ENCODE results near the gene ITGAV.

The ITGAV gene

DNA sequence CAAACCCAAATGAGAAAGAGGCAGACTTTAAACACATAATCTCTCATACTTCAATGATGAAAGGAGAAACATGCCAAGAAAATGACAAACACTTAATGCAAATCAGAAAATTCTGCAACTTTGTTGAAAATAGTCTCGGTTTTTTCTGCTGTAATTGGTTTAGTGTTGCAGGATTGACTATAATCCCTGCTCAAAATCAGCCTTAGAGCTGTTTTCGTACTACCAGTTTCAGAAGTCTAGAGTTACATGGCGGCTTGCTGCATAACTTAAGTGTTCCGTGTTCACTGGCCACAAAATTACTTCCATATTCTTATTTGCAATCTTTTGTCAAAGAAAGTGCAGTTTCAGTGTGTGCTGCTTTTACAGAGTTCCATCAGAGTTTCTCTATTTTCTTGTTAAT is 48.9 kb upstream of the ITGAV start:
- Histone ChIP-seq H3K27ac (ENCODE audit: extremely low read depth, low read depth, low read length) (no peak overlapping the region), H3K9me3 (ENCODE audit: control insufficient read depth, insufficient read depth, low read depth, low read length) (no peaks in the 10 kb centered on the region), H3K4me3 (ENCODE audit: low read depth, low read length) (no peak overlapping the region), H3K4me1 (ENCODE audit: control insufficient read depth, insufficient read depth, low read length) (peaks cover 10% of the 10 kb centered on the region; the same call in 1 of the 2 replicates), H3K36me3 (ENCODE audit: control insufficient read depth in 2 of 2, insufficient read depth in 1 of 2, low read length in 2 of 2) (no peaks in the 10 kb centered on the region)
- TF ChIP-seq EGR2 (tag by site-specific recombination; IDR thresholded peaks at IDR 0.05; ENCODE audit: low read depth) (no peak), MEIS1 (CRISPR knock-in tag; IDR thresholded peaks at IDR 0.05; ENCODE audit: borderline replicate concordance) (no peak), ZNF518A (tag by site-specific recombination; conservative IDR thresholded peaks at IDR 0.05; ENCODE audit: low read depth) (no peak), ZNF169 (tag by site-specific recombination; IDR thresholded peaks at IDR 0.05) (no peak), ZNF626 (tag by site-specific recombination; IDR thresholded peaks at IDR 0.05) (no peak), HOXD13 (CRISPR knock-in tag; IDR thresholded peaks at IDR 0.05; ENCODE audit: borderline replicate concordance) (no peak), ZNF23 (tag by site-specific recombination; IDR thresholded peaks at IDR 0.05; ENCODE audit: borderline replicate concordance) (no peak), ZNF335 (tag by site-specific recombination; conservative IDR thresholded peaks at IDR 0.05) (no peak)
- TF ChIP-seq, protein P1, sequence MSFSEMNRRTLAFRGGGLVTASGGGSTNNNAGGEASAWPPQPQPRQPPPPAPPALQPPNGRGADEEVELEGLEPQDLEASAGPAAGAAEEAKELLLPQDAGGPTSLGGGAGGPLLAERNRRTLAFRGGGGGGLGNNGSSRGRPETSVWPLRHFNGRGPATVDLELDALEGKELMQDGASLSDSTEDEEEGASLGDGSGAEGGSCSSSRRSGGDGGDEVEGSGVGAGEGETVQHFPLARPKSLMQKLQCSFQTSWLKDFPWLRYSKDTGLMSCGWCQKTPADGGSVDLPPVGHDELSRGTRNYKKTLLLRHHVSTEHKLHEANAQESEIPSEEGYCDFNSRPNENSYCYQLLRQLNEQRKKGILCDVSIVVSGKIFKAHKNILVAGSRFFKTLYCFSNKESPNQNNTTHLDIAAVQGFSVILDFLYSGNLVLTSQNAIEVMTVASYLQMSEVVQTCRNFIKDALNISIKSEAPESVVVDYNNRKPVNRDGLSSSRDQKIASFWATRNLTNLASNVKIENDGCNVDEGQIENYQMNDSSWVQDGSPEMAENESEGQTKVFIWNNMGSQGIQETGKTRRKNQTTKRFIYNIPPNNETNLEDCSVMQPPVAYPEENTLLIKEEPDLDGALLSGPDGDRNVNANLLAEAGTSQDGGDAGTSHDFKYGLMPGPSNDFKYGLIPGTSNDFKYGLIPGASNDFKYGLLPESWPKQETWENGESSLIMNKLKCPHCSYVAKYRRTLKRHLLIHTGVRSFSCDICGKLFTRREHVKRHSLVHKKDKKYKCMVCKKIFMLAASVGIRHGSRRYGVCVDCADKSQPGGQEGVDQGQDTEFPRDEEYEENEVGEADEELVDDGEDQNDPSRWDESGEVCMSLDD (tag by site-specific recombination; IDR thresholded peaks at IDR 0.05): no peak
- ChIA-PET POLR2A (interaction anchor here (1.7 kb wide), 1 partner anchor 49 kb away, joined by 6 read pairs; the partner anchor contains the start of gene ITGAV), CTCF (interaction anchor here (0.6 to 1.1 kb wide), 2 partner anchors 49 to 67 kb away, joined by 3 read pairs; no protein-coding TSS in a partner anchor)

GRCh38 chr2:186542002-186542401 is 47.9 kb upstream of the ITGAV start:
- POLR2A ChIA-PET: interaction anchor here (1.7 kb wide), 1 partner anchor 48 kb away, joined by 6 read pairs; the partner anchor contains the start of gene ITGAV
- Histone ChIP-seq H3K36me3 (ENCODE audit: control insufficient read depth in 2 of 2, insufficient read depth in 1 of 2, low read length in 2 of 2) (no peaks in the 10 kb centered on the region), H3K9me3 (ENCODE audit: control insufficient read depth, insufficient read depth, low read depth, low read length) (no peaks in the 10 kb centered on the region), H3K27ac (ENCODE audit: extremely low read depth, low read depth, low read length) (no peak overlapping the region), H3K4me1 (ENCODE audit: control insufficient read depth, insufficient read depth, low read length) (peaks cover 10% of the 10 kb centered on the region; the same call in 1 of the 2 replicates), H3K4me3 (ENCODE audit: low read depth, low read length) (no peak overlapping the region)
- TF ChIP-seq ZNF530 (tag by site-specific recombination; IDR thresholded peaks at IDR 0.05; ENCODE audit: low read depth): no peak
- no peak for TF ChIP-seq ZNF266 (tag by site-specific recombination; IDR thresholded peaks at IDR 0.05; ENCODE audit: low read depth)
- TF ChIP-seq ZNF426 (tag by site-specific recombination; IDR thresholded peaks at IDR 0.05): no peak
- TF ChIP-seq, protein P2, sequence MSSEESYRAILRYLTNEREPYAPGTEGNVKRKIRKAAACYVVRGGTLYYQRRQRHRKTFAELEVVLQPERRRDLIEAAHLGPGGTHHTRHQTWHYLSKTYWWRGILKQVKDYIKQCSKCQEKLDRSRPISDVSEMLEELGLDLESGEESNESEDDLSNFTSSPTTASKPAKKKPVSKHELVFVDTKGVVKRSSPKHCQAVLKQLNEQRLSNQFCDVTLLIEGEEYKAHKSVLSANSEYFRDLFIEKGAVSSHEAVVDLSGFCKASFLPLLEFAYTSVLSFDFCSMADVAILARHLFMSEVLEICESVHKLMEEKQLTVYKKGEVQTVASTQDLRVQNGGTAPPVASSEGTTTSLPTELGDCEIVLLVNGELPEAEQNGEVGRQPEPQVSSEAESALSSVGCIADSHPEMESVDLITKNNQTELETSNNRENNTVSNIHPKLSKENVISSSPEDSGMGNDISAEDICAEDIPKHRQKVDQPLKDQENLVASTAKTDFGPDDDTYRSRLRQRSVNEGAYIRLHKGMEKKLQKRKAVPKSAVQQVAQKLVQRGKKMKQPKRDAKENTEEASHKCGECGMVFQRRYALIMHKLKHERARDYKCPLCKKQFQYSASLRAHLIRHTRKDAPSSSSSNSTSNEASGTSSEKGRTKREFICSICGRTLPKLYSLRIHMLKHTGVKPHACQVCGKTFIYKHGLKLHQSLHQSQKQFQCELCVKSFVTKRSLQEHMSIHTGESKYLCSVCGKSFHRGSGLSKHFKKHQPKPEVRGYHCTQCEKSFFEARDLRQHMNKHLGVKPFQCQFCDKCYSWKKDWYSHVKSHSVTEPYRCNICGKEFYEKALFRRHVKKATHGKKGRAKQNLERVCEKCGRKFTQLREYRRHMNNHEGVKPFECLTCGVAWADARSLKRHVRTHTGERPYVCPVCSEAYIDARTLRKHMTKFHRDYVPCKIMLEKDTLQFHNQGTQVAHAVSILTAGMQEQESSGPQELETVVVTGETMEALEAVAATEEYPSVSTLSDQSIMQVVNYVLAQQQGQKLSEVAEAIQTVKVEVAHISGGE (tag by site-specific recombination; conservative IDR thresholded peaks at IDR 0.05; ENCODE audit: low read depth): no peak
- TF ChIP-seq IKZF3 (tag by site-specific recombination; IDR thresholded peaks at IDR 0.05): no peak
- no peak for TF ChIP-seq GLI4 (tag by site-specific recombination; IDR thresholded peaks at IDR 0.05)
- TF ChIP-seq, protein P3, sequence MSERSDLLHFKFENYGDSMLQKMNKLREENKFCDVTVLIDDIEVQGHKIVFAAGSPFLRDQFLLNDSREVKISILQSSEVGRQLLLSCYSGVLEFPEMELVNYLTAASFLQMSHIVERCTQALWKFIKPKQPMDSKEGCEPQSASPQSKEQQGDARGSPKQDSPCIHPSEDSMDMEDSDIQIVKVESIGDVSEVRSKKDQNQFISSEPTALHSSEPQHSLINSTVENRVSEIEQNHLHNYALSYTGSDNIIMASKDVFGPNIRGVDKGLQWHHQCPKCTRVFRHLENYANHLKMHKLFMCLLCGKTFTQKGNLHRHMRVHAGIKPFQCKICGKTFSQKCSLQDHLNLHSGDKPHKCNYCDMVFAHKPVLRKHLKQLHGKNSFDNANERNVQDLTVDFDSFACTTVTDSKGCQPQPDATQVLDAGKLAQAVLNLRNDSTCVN (tag by site-specific recombination; optimal IDR thresholded peaks at IDR 0.05): no peak
- TF ChIP-seq ZNF239 (tag by site-specific recombination; IDR thresholded peaks at IDR 0.05): no peak
- CTCF ChIA-PET: interaction anchor here (0.6 to 1.1 kb wide), 3 partner anchors 66 to 786 kb away, joined by 3 read pairs; no protein-coding TSS in a partner anchor

Data from HEK293 (cell line).